GM18498 (cell line): ENCODE measurements around the gene NACAD.

ENCODE experiments used
- ATAC-seq: cut with Tn5 transposase; IDR thresholded peaks from one replicate; pipeline ENCODE4 v1.9.1; 2021; ENCODE audit warnings: mild to moderate bottlenecking, moderate library complexity; ENCODE audit not compliant: unreplicated experiment

The NACAD gene, protein sequence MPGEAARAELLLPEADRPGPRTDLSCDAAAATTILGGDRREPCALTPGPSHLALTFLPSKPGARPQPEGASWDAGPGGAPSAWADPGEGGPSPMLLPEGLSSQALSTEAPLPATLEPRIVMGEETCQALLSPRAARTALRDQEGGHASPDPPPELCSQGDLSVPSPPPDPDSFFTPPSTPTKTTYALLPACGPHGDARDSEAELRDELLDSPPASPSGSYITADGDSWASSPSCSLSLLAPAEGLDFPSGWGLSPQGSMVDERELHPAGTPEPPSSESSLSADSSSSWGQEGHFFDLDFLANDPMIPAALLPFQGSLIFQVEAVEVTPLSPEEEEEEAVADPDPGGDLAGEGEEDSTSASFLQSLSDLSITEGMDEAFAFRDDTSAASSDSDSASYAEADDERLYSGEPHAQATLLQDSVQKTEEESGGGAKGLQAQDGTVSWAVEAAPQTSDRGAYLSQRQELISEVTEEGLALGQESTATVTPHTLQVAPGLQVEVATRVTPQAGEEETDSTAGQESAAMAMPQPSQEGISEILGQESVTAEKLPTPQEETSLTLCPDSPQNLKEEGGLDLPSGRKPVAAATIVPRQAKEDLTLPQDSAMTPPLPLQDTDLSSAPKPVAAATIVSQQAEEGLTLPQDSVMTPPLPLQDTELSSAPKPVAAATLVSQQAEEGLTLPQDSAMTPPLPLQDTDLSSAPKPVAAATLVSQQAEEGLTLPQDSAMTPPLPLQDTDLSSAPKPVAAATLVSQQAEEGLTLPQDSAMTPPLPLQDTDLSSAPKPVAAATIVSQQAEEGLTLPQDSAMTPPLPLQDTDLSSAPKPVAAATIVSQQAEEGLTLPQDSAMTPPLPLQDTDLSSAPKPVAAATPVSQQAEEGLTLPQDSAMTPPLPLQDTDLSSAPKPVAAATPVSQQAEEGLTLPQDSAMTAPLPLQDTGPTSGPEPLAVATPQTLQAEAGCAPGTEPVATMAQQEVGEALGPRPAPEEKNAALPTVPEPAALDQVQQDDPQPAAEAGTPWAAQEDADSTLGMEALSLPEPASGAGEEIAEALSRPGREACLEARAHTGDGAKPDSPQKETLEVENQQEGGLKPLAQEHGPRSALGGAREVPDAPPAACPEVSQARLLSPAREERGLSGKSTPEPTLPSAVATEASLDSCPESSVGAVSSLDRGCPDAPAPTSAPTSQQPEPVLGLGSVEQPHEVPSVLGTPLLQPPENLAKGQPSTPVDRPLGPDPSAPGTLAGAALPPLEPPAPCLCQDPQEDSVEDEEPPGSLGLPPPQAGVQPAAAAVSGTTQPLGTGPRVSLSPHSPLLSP (N-terminal part only)

DNA sequence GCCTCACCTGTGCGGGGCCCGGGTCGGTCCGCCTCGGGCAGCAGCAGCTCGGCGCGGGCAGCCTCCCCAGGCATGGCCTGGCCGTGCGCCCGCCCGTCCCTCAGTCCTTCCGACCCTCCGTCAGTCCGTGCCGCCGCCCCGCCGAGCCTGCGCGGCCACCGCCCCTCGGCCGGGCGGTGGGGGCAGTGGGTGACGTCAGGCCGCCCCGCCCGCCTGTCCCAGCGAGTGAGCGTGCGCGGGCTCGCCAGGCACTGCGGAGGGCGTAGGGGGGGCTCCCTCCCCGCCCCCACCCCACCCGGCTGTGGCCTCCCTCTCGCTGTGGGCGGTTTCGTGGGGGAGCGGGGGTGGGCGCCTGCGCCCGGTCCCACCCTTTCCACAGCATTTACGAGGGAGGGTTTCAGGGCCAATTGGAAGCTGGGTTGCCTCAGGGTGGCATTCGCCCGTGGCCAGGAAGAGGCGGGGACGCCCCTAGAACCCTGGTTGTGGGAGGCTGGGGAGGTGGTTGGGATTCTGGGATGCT lies at the start of gene NACAD:
NACAD (minus strand) TSS at position 149 of the 520 bp plus-strand sequence; CDS start at position 74, 75 bp downstream.
- no peak for ATAC-seq

DNA sequence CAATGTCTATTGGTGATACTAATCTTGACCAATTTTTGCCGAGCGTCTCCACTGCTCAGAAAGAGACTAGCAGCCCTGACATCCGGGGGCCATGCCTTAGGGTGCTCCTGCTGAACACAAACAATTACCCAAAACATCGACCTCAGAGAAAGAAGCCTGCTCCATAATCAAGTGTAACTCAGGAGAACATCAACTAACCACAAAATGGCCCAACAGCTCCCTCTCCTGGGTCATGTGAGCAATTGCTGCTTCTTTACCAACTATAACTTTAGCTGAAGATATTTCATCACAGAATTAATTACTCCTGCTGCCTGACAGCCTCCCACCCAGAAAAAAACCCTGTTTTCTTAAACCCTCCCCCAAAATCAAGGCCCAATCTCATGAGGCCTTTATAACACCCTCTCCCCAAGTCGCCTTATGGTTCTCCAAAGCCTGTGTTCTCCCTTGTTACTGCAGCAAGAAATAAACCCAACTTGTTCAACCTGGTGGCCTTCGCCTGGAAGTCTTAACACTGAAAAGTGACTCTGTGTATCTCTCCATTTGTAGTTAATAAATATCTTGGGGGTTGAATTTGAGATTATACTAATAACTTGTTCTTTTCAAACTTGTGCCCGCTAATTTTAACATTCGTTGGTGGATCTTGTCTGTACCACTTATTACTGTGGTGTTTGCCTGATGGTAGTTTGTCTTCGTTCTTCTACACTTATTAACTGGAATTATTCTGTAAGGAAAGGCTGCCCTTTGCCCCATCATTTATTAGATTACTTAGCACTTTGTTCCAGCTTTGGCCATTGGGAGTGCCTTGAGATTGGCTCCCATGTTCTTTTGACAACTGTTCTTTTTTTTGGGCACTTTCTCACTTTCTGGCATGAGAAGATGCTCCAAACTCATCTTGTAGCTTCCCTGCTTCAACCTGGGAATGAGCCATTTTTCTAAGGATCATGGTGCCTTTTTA lies 47.6 kb upstream of the NACAD start:
- peak; percentile 58 for ATAC-seq

DNA sequence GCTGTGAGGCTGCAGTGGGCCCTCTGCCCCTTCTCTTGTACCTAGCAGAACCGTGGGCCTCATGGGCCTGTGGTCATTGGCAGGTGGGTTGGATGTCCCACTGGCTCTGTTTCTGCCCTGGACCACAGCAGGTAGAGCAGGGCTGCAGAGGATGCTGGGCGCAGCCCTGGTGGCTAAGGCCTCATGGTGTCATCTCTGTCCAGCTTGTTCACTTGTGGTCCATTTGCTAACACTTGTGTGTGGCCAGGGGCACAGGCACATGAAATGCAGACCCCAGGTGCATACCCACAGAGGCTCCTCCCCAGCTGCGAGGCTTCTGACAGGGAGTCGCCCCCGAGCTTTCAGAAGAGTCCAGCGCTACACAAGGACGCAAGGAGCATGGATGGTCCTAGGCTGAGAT lies 45.1 kb upstream of the NACAD start:
- no peak for ATAC-seq

DNA sequence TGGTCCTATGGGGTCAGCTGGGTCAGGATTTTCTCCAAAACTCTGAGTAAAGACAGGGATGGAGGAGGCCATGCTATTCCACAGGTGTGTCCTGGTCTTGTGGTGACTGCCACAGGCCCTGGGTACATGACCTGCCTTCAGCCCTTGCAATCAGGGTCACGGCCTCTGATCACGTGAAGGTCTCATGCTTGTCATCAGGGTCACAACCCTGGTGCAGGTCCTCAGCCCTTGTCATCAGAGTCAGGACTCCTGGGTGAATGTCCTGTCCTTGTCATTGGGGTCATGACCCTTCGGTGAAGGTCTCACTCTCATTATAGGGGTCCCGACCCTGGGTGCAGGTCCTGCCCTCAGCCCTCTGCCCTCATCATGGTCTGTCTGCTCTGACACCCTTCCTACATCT lies 44.6 kb upstream of the NACAD start:
- ATAC-seq: no peak

DNA sequence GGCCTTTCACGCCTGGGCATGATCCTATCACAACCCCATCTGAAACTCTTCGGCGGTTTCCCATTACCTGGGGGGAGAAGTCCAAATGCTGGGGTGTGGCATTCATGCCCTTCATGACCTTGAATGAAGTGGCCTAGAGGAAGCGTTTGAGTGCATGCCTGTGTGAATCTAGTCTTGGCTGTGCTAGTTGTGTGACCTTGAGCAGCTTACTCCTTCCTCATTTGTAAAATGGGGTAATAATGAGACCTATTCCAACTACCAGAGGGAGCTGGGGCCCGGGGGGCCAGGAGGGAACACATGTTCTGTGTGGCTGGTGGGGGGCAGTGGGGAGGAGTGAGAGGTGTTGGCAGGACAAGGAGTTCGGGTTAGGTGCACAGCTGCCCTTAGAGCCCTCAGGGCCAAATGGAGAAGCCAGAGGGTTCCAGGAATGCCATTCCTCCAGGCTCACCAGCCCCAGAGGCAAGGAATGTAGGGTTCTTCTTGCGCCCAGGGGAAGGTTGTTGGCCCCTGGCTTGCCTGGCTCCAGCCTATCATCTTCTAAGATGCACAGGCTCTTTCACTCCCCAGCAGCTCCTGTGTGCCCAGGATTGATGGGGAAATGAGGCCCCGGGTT lies 44.0 kb upstream of the NACAD start:
- ATAC-seq: no peak

DNA sequence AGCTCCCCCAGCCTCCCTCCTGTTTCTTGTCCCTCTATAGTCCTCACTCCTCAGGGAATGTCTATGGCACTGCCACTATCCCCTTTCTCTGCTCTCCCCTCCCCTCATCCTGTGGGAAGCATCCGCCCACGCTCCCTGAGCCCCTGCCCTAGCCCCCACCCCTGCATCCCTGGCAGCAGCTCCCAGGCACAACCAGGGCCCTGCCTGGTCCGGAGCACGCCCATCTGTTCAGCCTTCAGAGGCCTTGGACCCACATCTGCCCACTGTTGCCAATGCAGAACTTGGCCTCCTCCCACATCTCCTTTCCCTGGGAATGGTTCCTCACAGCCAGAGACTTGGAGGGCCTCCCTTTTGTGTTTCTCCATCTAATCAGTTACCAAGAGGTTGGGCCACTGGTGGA lies 43.1 kb upstream of the NACAD start:
- ATAC-seq: no peak

DNA sequence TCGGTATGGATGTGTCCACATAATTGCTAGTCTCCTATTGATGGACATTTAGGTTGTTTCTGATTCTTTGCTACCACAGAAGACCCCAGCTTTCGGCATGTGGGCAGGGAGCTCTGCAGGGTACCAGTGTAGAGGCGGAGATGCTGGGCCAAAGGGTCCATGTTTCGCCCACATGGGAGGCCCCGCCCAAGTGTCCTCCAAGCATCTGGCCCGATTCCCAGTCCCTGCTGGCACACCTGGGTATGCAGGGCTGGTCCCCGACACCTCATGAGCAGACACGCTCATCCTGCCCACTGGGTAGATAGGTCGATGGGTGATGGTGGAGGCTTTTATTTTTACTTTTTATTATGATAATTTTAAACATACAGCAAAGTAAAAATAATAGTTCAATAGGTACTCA lies 42.1 kb upstream of the NACAD start:
- no peak for ATAC-seq

DNA sequence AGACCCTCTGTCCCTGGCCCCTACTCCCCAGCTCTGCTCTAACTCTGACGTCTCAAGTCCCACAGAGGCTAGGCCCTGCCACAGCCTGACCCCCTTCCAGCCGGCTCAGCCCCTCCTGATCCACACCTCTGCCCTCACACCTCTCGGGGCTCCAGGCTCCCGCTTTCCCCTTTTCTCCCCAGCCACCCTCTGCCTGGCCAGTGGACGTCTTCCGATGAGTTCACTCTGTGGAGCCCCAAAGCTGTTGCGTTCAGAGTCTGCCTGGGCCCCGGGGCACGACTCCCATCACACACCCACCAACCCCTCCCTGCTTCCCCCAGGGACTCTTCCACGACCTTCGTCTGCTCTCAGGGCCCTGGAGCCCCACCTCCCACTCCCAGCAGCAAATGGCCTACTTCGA lies 41.1 kb upstream of the NACAD start:
- ATAC-seq: no peak

DNA sequence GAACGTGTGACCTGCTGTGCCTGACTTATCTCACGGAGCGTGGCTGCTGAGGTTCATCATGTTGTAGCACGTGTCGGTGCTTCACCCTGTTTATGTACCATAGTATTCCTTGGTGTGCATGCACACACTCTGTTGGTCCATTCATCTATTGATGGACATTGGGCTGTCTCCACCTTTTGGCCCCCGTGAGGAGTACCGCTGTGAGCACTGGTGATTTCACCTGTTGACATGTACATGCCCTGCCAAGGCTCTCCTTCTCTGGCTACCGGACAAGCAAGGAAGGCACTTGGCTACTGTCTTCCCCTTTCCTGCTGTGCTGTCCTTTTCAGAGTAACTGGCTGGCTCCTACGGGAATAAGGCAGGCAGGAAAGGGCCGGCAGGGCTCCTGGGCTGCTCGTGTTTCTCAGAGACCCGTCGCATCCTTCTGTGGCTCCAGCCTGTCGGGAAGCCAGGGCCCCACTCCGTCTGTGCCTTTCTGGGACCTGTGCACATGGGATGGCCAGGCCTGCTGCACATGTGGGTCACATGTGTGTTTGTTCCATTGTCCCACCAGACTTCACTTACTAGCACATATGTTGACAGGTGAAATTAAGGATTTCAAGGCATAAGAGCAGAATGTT lies 40.5 kb upstream of the NACAD start:
- ATAC-seq: no peak

DNA sequence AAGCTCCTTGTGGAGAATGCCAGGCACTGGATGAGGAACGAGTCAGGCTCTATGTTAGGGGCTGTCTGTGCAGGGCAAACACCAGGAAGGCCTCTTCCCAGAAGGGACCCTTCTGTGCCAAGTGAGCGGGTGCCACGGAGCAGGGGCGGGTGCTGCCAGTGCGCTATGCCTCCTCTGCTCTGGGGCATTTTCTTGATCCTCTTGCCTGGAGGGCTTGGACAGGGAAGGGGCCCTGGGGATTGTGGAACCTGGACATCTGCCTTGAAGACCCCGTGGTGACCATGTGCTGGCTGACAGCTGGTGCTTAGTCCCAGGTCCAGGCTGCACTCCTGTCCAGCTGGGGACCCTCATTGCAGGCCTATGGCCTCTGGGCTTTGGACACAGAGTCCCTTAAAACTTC lies 38.2 kb upstream of the NACAD start:
- no peak for ATAC-seq

DNA sequence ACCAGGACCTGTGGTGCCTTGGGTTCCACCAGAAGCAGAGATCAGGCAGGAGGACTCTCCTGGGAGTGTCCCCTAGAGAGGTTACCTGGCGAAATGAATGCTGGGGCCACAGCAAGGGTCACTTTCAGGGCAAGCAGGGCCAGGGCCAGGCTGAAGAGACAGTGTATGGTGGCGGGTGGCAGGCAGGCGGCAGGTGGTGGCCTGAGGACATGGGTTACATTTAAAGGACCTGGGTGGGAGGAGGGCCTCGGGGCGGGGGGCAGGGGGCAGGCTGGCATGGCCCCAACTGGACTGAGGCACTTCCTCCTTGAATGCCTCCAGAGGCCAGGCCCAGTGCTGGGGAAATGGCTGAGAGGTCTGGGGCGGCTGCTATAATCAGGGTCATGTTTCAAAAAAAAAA lies 37.4 kb upstream of the NACAD start:
- ATAC-seq: no peak

DNA sequence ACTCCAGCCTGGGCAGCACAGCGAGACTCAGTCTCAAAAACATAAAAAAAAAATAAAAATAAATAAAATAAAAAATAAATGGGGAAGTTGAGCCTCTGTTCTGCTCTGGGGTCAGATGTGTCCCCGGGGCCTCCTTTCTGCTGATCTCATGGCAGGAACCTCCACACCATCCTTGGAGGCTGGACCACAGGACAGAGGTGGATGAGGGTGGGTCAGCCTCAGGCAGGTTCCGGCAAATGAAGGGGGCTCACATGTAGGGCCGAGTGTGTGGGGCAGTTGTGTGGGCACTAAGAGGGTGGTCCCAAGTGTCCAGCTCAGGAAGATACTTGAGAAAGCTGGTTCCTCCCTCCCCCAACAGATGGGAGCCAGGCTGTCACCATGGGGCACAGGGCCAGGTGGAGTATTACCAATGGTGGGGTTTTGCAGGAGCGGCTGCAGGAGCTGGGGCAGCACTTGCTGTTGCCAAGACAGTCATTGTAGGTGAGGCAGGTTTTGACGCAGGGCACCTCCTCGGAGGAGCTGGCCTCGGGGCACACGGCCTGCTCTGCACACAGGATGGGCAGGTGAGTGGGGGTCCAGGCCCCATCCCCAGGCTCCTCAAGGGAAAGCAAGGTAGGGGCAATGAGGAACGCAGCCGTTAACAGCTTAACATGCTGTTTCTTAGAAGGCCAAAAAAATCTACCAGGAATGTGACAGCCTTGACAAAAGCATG lies 36.6 kb upstream of the NACAD start:
- ATAC-seq: no peak

DNA sequence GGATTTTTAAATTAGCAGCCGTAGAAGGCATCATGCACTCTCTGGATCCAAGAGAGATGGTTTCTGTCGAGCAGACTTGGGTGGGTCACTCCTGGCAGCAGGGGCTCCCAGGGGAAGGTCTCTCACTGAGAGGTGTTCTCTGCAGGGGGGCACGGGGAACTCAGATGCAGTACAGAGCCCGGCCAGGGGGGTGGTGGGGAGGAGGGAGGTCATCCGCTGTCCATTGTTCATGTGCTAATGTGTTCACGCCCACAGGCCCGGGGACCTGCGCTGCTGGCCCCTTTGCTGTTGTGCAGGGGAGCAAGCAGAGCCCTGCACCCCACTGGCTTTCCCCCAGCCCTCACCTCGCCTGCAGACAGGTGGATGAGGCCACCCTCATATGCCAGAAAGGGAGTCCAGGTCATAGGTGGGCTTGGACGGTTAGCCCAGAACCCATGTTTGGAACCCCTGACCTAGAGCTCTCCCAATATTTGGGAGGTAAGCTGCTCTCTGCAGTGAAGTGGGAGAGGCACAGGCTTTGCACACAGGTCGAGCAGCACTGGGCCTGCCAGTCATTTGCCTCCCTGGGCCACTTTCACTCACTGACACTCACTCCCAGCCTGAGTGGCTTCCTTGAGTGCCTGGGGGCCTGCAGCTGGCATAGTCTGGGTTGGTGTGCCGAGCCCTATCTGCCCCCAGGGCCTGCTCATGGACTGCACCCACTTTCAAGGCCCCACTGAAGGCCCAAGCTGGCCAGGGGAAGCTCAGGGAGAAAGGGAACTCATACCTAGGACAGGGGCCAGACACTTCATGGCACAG lies 35.3 kb upstream of the NACAD start:
- no peak for ATAC-seq

DNA sequence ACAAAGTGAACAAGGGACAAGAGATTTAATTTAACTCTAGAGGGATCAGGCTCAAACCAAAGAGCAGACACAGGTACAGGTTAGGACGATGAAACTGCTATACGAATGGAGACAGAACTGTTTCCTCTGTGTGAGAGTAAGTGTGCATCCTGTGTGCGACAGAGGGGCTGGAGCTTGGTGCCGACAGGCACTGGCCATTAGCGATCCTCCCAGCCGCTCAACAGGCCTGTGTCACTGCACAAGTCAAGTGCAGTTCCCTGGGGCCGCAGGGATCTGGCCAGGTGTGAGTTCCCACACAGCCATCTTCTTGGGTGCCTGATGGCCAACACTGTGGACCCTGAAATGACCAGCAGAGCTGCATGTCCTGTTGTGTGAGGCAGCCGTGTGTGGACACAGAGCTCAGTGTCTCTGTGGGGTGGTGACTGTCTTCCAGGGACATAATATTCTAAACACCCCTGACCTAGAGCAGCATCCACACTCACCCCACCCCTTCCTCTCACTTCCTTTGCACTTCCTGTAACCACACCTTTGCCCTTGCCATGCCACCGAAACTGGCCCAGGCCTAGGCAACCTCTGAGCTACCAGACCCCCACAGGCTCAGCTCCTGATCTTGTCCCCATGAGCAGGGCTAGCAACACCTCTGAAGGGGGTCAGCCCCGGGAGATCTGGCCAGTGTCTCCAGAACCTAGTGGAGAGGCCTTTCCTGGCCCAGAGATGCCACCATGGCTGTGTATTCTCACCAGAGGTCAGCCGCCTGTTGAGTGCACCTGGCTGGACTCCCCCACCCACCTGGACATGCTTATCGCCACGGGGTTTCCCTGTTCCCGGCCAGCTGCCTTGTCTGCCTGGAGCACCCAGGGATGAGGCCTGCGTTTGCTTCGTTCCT lies 34.4 kb upstream of the NACAD start:
- ATAC-seq: no peak

DNA sequence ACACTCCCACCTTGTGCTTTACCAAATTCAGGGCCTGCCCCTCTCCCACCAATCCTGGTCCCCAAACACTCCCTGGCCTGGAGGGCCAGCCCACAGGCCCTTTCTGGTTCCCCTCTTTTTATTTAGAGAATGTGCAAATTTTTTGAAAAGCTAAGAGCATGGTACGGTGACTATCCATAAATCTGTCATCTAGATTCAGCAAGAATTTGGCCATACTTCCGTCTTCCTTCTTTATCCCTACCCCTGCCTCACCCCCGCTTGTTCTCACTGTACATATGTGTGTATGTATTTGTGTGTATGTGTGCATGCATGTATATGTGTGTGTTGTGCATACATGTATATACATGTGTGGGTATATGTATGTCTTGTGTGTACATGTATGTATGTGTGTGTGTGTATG lies 30.8 kb upstream of the NACAD start:
- no peak for ATAC-seq

DNA sequence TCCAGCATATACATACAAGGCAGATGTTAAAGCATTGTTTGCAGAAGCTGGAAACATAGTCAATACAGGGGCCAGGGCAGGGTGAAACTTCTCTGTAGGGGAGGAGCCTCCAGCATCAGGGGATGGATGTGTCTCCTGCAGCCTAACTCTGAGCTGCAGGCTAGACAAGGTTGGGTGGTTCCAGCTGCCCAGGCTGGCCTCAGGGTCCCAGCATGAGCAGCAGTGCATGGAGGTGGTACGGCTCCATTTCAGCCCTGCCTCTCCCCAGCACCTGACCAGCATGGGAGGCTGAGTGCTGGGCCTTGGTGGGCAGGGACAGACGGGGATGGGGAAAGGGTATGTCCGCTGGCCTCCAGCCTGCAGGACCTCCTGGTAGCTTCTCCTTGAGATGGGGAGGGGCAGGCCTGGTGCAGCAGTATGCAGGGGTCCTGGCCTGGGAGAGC lies 30.1 kb upstream of the NACAD start:
- ATAC-seq: no peak
